ENCODE results near the gene UNC13C. TPM values are rescaled to one million over a fixed set of nuclear protein-coding genes. Genes with fewer than 3 reads are reported as not detected.

Gene UNC13C
- total RNA-seq, 1 experiment from 2014 or later, result not detected

GRCh38 chr15:54594115-54594514, 615.9 kb downstream of the UNC13C start:
- ChIA-PET CTCF (no interaction called here), RAD21 (ENCODE audit: low non-redundant PET in 1 of 2, low total read pairs in 2 of 2, uncharacterized antibody in 2 of 2, unreplicated experiment in 2 of 2) (no interaction called here), POLR2A (no interaction called here)
- Histone ChIP-seq H3K36me3 (ENCODE audit: control insufficient read depth in 1 of 2, insufficient read depth in 2 of 2, low read length in 2 of 2) (no peaks in the 10 kb centered on the region), H3K9ac (ENCODE audit: low read length) (no peak overlapping the region), H3K4me1 (ENCODE audit: control insufficient read depth in 1 of 2, insufficient read depth in 2 of 2, low read length in 2 of 2) (no peaks in the 10 kb centered on the region), H3K4me2 (ENCODE audit: low read length) (no peak overlapping the region), H3K9me3 (ENCODE audit: control insufficient read depth in 1 of 2, insufficient read depth in 1 of 2, low read depth in 1 of 2, low read length in 2 of 2) (peaks cover 16% of the 10 kb centered on the region in 2 experiments; a peak in 2 of 4 replicates), H3K27ac (ENCODE audit: low read depth, low read length) (no peak overlapping the region), H2AFZ (ENCODE audit: low read depth, low read length, poor library complexity, severe bottlenecking) (no peak overlapping the region), H3K4me3 (replicated peaks in 1 of 2; ENCODE audit: low read depth in 1 of 2, low read length in 2 of 2) (no peak overlapping the region), H3K9me2 (ENCODE audit: insufficient read depth) (no peaks in the 10 kb centered on the region), H4K20me1 (ENCODE audit: insufficient read depth) (no peaks in the 10 kb centered on the region), H3K27me3 (ENCODE audit: insufficient read depth, low read length) (no peaks in the 10 kb centered on the region), H3K79me2 (ENCODE audit: insufficient read depth, low read length) (no peaks in the 10 kb centered on the region)
- no peak for TF ChIP-seq EZH2 (IDR thresholded peaks at IDR 0.05)
- TF ChIP-seq FOSL1 (IDR thresholded peaks at IDR 0.05; ENCODE audit: low read depth), result no peak
- no peak for TF ChIP-seq ZFX (IDR thresholded peaks at IDR 0.05)
- no TSS peak for BruUV-seq (replicated peaks)
- intact Hi-C loops (cut with micrococcal nuclease), result no loop called here
- DNase-seq (ENCODE audit: low read depth, low spot score), result no peak
- no peak for ATAC-seq

DNA sequence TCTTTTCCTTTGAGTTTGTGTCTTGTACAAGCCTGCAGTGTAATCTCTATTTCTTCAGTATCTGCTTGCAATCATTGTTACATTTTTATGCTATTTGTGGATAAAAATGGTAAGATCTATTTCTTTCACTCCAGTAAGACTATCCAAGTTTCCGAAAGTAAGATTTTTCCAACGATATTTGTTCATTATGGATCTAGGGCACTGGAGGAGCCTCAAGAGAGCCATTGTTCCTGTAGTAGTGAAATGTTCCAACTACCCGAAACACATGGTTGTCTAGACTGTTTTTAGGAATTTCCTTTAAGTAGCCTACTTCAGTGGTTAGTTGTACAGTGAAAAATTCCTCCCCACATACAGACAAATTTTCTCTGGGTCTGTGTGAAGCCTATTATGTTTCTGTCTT, 621.1 kb downstream of the UNC13C start:
- Histone ChIP-seq H3K27ac (ENCODE audit: low read depth, low read length) (no peak overlapping the region), H2AFZ (ENCODE audit: low read depth, low read length, poor library complexity, severe bottlenecking) (no peak overlapping the region), H3K4me2 (ENCODE audit: low read length) (no peak overlapping the region), H3K9me2 (ENCODE audit: insufficient read depth) (no peaks in the 10 kb centered on the region), H3K27me3 (ENCODE audit: insufficient read depth, low read length) (no peaks in the 10 kb centered on the region), H3K9me3 (ENCODE audit: control insufficient read depth in 1 of 2, insufficient read depth in 1 of 2, low read depth in 1 of 2, low read length in 2 of 2) (peaks cover 20 to 29% of the 10 kb centered on the region in 2 experiments; a peak in 2 of 4 replicates), H3K9ac (ENCODE audit: low read length) (no peak overlapping the region), H3K4me1 (ENCODE audit: control insufficient read depth in 1 of 2, insufficient read depth in 2 of 2, low read length in 2 of 2) (no peaks in the 10 kb centered on the region), H4K20me1 (ENCODE audit: insufficient read depth) (no peaks in the 10 kb centered on the region), H3K4me3 (replicated peaks in 1 of 2; ENCODE audit: low read depth in 1 of 2, low read length in 2 of 2) (no peak overlapping the region), H3K79me2 (ENCODE audit: insufficient read depth, low read length) (no peaks in the 10 kb centered on the region), H3K36me3 (ENCODE audit: control insufficient read depth in 1 of 2, insufficient read depth in 2 of 2, low read length in 2 of 2) (no peaks in the 10 kb centered on the region)
- intact Hi-C loops (cut with micrococcal nuclease), result no loop called here
- ChIA-PET POLR2A (no interaction called here), RAD21 (ENCODE audit: low non-redundant PET in 1 of 2, low total read pairs in 2 of 2, uncharacterized antibody in 2 of 2, unreplicated experiment in 2 of 2) (no interaction called here), CTCF (no interaction called here)
- ATAC-seq, result no peak
- no TSS peak for BruUV-seq (replicated peaks)
- no peak for DNase-seq (ENCODE audit: low read depth, low spot score)
- no peak for TF ChIP-seq CTCF (IDR thresholded peaks at IDR 0.05 in 2 of 3, conservative IDR thresholded peaks at IDR 0.05 in 1 of 3; ENCODE audit: borderline replicate concordance in 1 of 3, insufficient read depth in 1 of 3, low read depth in 2 of 3, low read length in 2 of 3)
- TF ChIP-seq SIN3A (IDR thresholded peaks at IDR 0.05; ENCODE audit: low read depth), result no peak
- TF ChIP-seq POLR2A (IDR thresholded peaks at IDR 0.05; ENCODE audit: borderline replicate concordance, extremely low read depth, insufficient read depth, insufficient read length), result no peak
- TF ChIP-seq JUND (IDR thresholded peaks at IDR 0.05), result no peak
- no peak for TF ChIP-seq POLR2AphosphoS5 (IDR thresholded peaks at IDR 0.05; ENCODE audit: low read depth, low read length)
- TF ChIP-seq SP1 (IDR thresholded peaks at IDR 0.05; ENCODE audit: low read depth), result no peak
- TF ChIP-seq ATF3 (IDR thresholded peaks at IDR 0.05), result no peak

Measured in HCT116 (cell line).